Thyroid gland (tissue), 4 donors: Measurements from ENCODE around the gene SOX4. TPM values are rescaled to one million over a fixed set of nuclear protein-coding genes. Genes with fewer than 3 reads are reported as not detected.

Source experiments
- DNase-seq, 2 donors: peaks; one replicate each; pipeline ENCODE4 v3.0.0-alpha.2; 2019
- H3K27ac ChIP-seq, 3 donors: fragments of 200-600 bp; sonication (generic); 1 replicate in 2 of 3; 2 replicates in 1 of 3; pipeline ENCODE4 v1.5.1; 2016 to 2019; ENCODE audit warnings: mild to moderate bottlenecking in 1 of 3, moderate library complexity in 1 of 3
- H3K27me3 ChIP-seq: fragments of 200-600 bp; sonication (generic); one replicate; pipeline ENCODE4 v1.5.1; 2019
- H3K36me3 ChIP-seq, 2 donors: fragments of 200-600 bp; sonication (generic); one replicate each; pipeline ENCODE4 v1.5.1; 2016 to 2019
- H3K4me1 ChIP-seq, 2 donors: fragments of 200-600 bp; sonication (generic); one replicate each; pipeline ENCODE4 v1.5.1; 2017 to 2019
- H3K4me3 ChIP-seq, 3 donors: fragments of 200-600 bp; sonication (generic); replicated peaks in 1 of 3; 1 replicate in 2 of 3; 2 replicates in 1 of 3; pipeline ENCODE4 v1.5.1; 2016; ENCODE audit warnings: mild to moderate bottlenecking in 1 of 3
- H3K9me3 ChIP-seq: fragments of 200-600 bp; sonication (generic); one replicate; pipeline ENCODE4 v1.5.1; 2017
- POLR2A ChIP-seq, 2 donors: fragments of 450-650 bp; IDR thresholded peaks; one replicate each; pipeline ENCODE4 v1.6.1; 2017; ENCODE audit warnings: antibody characterized with exemption in 2 of 2, mild to moderate bottlenecking in 2 of 2, moderate library complexity in 1 of 2
- WGBS, 2 donors: methylation state at CpG; one replicate each; pipeline ENCODE4 v1.1.5; 2017; 5-methylcytosine and 5-hydroxymethylcytosine counted together
- intact Hi-C: fragments of 100-400 bp; cut with DNase I; formaldehyde crosslinking; loops from one replicate; pipeline ENCODE4 v1.15.1; 2023
- small RNA-seq: library from RNA; depleted of rRNA; stranded (forward); fragments of <200 nt; gene quantifications from one replicate; pipeline ENCODE3, GENCODE V24; 2016
- total RNA-seq, 4 donors: library from RNA; depleted of rRNA; stranded (reverse); fragments of >200 nt; gene quantifications; one replicate each; pipeline ENCODE4 v1.2.3, GENCODE V29; 2016
- TF ChIP-seq, protein P1 (sequence below), 6 experiments: fragments of 200-600 bp in 3 of 6; fragments of 450-650 bp in 3 of 6; sonication (generic) in 3 of 6; IDR thresholded peaks; one replicate each; pipeline ENCODE4 v1.5.1; 2016 to 2019; ENCODE audit warnings: antibody characterized with exemption in 6 of 6, mild to moderate bottlenecking in 2 of 6, inconsistent platforms in 1 of 6, moderate library complexity in 1 of 6

SOX4 gene
- total RNA-seq, 4 donors from 2014 or later, result 10.8 to 20.7 (median 14.7) TPM

DNA sequence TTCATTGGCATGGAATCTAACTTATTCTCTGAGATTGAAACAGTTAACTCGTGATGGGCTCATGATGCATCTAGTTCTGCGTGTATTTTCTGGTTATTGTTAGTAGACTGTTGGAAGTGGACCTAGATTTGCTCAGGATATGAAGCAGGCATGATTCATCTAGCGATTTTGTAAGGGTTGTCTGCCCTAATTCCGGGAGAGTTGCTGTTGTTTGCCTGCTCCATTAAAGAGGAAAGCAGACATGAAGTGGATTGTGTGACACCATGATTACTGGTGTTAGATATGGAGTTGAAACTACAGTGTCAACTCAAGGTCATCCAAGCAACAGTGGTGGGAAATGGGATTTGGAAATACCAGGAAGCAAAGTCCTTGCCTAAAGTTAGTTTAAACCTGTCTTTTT lies 41.0 kb downstream of the SOX4 start:
- Histone ChIP-seq H3K36me3 (no peaks in the 10 kb centered on the region), H3K27ac (no peak overlapping the region), H3K9me3 (no peaks in the 10 kb centered on the region), H3K4me1 (no peaks in the 10 kb centered on the region), H3K4me3 (no peak overlapping the region), H3K27me3 (no peaks in the 10 kb centered on the region)
- no peak for TF ChIP-seq POLR2A (IDR thresholded peaks at IDR 0.05)
- TF ChIP-seq, protein P1, sequence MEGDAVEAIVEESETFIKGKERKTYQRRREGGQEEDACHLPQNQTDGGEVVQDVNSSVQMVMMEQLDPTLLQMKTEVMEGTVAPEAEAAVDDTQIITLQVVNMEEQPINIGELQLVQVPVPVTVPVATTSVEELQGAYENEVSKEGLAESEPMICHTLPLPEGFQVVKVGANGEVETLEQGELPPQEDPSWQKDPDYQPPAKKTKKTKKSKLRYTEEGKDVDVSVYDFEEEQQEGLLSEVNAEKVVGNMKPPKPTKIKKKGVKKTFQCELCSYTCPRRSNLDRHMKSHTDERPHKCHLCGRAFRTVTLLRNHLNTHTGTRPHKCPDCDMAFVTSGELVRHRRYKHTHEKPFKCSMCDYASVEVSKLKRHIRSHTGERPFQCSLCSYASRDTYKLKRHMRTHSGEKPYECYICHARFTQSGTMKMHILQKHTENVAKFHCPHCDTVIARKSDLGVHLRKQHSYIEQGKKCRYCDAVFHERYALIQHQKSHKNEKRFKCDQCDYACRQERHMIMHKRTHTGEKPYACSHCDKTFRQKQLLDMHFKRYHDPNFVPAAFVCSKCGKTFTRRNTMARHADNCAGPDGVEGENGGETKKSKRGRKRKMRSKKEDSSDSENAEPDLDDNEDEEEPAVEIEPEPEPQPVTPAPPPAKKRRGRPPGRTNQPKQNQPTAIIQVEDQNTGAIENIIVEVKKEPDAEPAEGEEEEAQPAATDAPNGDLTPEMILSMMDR (IDR thresholded peaks at IDR 0.05), result no peak
- WGBS, 2 donors, result 62 to 65% methylated on average over 4 of the region's 4 CpGs
- intact Hi-C loops, result no loop called here
- no peak for DNase-seq

DNA sequence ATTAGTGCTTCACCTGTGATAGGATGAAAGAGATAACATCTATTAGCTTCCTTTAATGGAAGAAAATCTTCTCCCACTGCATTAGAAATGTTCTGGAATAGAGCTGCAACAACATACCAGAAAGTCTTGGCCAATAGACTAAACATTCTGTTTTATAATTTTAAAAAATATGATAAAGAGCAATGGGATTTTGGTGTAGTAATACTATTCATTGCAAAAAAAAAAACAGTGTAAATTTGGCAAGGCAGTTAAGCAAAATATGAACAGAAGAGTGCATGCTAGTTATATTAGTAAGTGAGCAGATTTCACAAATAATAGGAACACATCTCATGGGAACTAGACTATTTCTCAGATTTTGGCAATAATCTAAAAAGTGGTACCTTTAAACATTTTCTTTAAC lies 43.3 kb downstream of the SOX4 start:
- H3K27ac ChIP-seq, result no peak overlapping the region
- no peaks in the 10 kb centered on the region for H3K9me3 ChIP-seq
- no peak overlapping the region for H3K4me3 ChIP-seq
- H3K27me3 ChIP-seq, result no peaks in the 10 kb centered on the region
- no peak for DNase-seq
- TF ChIP-seq, protein P1 (IDR thresholded peaks at IDR 0.05), result no peak
- TF ChIP-seq POLR2A (IDR thresholded peaks at IDR 0.05), result no peak
- intact Hi-C loops, result no loop called here
- H3K36me3 ChIP-seq, result no peaks in the 10 kb centered on the region
- no peaks in the 10 kb centered on the region for H3K4me1 ChIP-seq

- WGBS, 2 donors, result 76 to 77% methylated on average over 5 of the region's 5 CpGs
- Histone ChIP-seq H3K36me3 (no peaks in the 10 kb centered on the region), H3K27ac (no peak overlapping the region), H3K9me3 (no peaks in the 10 kb centered on the region), H3K4me1 (no peaks in the 10 kb centered on the region), H3K27me3 (no peaks in the 10 kb centered on the region), H3K4me3 (no peak overlapping the region)
- no peak for DNase-seq
- TF ChIP-seq POLR2A (IDR thresholded peaks at IDR 0.05), result no peak
- TF ChIP-seq, protein P1 (IDR thresholded peaks at IDR 0.05), result no peak
- intact Hi-C loops, result no loop called here
Measured at GRCh38 chr6:21639316-21639715, 45.8 kb downstream of the SOX4 start.

Small RNA genes within 50 kb of the gene (small RNA-seq; reads per million reads assigned to genes)
- gene BOLA2P3, result not detected
